NCI-H1417 (cell line): Measurements from ENCODE around the gene GAS2L1.

Source experiments
- DNase-seq, 3 experiments: peaks; one replicate each; lab custom pipeline; 2025; lab: John Stamatoyannopoulos, UW

Gene GAS2L1

GRCh38 chr22:29275167-29275566 lies 31.3 kb upstream of the GAS2L1 start:
- DNase-seq, result no peak

- no peak for DNase-seq
Observed at GRCh38 chr22:29275819-29276565, 30.5 kb upstream of the GAS2L1 start.

- no peak for DNase-seq
Observed at GRCh38 chr22:29277927-29278326, 28.5 kb upstream of the GAS2L1 start.

GRCh38 chr22:29284196-29284595 lies 22.3 kb upstream of the GAS2L1 start:
- DNase-seq, result no peak

GRCh38 chr22:29288837-29289236 lies 17.6 kb upstream of the GAS2L1 start:
- DNase-seq, result no peak

GRCh38 chr22:29290061-29290460 lies 16.4 kb upstream of the GAS2L1 start:
- DNase-seq, result no peak

DNA sequence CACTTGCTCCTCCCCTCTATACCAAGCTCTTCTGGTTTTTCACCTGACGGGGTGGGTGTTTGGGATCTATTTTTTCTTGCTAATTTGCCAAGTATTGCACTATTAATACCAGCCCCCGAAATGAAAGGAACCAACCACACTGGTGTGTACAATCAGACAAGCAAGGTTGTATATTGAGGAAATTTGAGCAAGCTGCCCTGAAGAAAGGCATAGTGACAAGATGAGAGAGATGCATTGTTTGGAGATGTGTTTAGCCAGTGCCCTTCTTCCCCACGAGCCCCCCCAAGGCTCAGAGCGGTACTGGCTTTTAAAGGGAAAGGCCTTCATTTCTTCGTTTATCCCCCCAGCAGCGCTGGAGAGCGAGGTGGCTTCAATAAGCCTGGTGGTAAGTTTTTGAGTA lies 15.2 kb upstream of the GAS2L1 start:
- no peak for DNase-seq

DNA sequence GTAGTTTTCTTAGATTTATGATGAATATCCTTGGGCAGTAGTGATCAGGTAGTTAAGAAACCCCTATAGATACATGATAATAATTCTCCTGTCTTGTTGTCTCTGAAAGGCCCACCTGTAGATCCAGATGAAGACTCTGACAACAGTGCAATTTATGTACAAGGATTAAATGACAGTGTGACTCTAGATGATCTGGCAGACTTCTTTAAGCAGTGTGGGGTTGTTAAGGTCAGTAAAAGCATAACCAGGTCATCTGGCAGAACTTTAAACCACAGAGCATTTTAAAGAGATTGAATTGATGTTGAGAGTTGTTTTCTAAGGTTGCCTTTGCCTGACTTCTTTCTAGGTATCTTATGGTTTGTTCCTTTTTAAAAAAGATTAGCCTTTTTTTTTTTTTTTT lies 14.1 kb upstream of the GAS2L1 start:
- no peak for DNase-seq

- no peak for DNase-seq
Observed at GRCh38 chr22:29298641-29299040, 7.8 kb upstream of the GAS2L1 start.

- no peak for DNase-seq
Observed at GRCh38 chr22:29299136-29299900, 7.1 kb upstream of the GAS2L1 start.

DNA sequence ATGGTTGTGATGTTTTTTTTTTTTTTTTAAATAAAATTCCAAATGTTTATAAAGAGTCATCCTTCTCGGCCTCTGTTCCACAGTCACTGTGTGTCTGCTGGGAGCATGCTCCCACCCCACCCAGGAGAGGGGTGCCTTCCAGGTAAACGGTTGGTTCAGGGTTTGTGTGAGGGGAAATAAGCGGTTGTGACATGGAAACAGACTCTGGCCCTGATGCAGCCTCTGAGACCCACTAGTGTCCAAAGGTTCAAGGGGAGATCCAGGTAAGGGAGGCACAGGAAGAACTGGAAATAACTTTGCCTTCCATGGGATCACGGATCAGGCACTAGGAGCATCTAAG lies 6.0 kb upstream of the GAS2L1 start:
- DNase-seq, result no peak

- DNase-seq, result no peak
Observed at GRCh38 chr22:29300807-29301601, 5.4 kb upstream of the GAS2L1 start.

- DNase-seq, result peak in 1 of 3 experiments; percentile 27
Observed at GRCh38 chr22:29301716-29302401, 4.6 kb upstream of the GAS2L1 start.

- DNase-seq, result no peak
Observed at GRCh38 chr22:29302402-29302680, 4.1 kb upstream of the GAS2L1 start.

DNA sequence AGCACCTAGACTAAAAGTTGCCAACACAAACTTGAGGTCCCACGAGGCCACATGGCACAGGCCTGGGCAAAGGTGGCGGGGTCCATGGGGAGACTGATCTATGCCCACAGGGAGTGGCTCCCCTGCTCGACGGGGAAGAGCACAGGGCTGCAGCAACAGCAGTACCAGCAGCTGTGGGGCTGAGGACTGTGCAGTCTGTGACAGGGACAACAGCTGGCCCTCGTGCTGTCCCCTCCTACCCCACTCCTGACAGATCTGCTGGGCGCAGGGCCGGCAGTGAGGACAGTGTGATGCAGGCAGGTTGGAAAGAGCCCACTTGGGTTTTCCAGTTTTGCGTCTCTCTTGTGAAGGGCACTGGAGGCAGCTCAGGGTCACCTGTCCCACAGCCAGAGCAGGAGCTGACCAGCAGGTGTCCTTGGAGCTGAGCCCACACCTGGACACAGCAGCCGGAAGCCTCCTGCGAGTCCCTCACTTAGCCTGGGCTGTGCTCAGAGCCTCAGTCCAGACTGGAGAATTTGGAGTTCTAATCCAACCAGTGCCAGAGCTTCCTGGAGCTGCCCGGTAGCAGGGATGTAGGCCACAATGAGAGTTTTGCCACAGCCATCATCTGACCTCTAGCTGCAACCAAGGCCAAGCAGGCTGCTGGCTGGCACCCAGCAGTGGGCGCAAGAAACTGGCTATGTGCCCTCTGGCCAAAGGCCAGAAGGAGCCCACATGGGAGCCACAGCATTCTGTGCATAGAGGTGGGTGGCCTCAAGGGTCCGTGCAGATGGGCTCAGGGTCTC lies 3.6 kb upstream of the GAS2L1 start:
- no peak for DNase-seq

DNA sequence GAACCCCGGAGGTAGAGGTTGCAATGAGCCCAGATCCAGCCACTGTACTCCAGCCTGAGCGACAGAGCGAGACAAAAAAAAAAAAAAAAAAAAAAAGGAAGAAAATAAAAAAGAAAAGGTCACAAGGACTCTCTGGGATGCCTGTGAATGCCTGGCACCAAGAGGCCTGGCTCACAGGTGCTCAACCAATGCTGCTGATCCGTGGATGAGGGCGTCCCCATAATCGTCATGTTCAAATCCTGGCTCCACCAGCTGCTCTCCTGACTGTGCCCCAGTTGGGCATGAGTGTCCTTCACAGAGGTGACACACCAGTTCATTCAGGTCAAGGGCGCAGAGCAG lies 645 bp upstream of the GAS2L1 start:
- no peak for DNase-seq

GRCh38 chr22:29306835-29307595 lies 565 bp downstream of the GAS2L1 start:
- DNase-seq, result peak; percentile 59 to 72 (median 67)

GRCh38 chr22:29307596-29308147 lies 1.2 kb downstream of the GAS2L1 start:
- DNase-seq, result no peak

- DNase-seq, result no peak
Observed at GRCh38 chr22:29308148-29308790, 1.8 kb downstream of the GAS2L1 start.

- no peak for DNase-seq
Observed at GRCh38 chr22:29308791-29309262, 2.4 kb downstream of the GAS2L1 start.
